Tibial nerve (tissue), 4 donors: Measurements from ENCODE around the gene TCP11.

Source experiments
- EP300 ChIP-seq, 2 donors: sonication (generic); formaldehyde crosslinking; IDR thresholded peaks; one replicate each; pipeline ENCODE4 v1.6.1; 2017; ENCODE audit warnings: antibody characterized with exemption in 2 of 2, mild to moderate bottlenecking in 1 of 2
- TF ChIP-seq, protein P1 (sequence below), 5 experiments: fragments of 200-600 bp in 3 of 5; fragments of 450-650 bp in 2 of 5; sonication (generic) in 3 of 5; IDR thresholded peaks; one replicate each; pipeline ENCODE4 v1.5.1; 2016 to 2019; ENCODE audit warnings: antibody characterized with exemption in 5 of 5, mild to moderate bottlenecking in 3 of 5, moderate library complexity in 2 of 5

DNA sequence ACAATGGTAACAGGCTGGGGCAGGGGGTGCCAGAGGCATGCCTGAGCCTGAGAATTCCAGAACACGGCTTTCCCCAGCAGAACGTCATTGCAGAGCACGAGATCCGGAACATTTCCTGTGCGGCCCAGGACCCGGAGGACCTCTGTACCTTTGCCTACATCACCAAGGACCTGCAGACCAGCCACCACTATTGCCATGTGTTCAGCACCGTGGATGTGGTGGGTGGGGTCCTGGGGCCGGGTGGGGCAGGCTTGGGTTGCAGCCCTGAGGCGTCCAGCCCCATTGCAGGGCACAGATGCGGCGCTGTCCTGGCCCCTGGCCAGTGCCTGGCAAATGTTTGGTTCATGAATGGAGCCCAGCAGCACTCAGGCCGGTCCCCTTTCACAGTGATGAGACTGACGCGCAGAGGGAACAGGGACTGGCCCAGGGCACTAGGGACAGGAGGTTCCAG is 57.1 kb downstream of the TCP11 start:
- TF ChIP-seq, protein P1, sequence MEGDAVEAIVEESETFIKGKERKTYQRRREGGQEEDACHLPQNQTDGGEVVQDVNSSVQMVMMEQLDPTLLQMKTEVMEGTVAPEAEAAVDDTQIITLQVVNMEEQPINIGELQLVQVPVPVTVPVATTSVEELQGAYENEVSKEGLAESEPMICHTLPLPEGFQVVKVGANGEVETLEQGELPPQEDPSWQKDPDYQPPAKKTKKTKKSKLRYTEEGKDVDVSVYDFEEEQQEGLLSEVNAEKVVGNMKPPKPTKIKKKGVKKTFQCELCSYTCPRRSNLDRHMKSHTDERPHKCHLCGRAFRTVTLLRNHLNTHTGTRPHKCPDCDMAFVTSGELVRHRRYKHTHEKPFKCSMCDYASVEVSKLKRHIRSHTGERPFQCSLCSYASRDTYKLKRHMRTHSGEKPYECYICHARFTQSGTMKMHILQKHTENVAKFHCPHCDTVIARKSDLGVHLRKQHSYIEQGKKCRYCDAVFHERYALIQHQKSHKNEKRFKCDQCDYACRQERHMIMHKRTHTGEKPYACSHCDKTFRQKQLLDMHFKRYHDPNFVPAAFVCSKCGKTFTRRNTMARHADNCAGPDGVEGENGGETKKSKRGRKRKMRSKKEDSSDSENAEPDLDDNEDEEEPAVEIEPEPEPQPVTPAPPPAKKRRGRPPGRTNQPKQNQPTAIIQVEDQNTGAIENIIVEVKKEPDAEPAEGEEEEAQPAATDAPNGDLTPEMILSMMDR (IDR thresholded peaks at IDR 0.05): no peak
- TF ChIP-seq EP300 (IDR thresholded peaks at IDR 0.05): no peak
